ENCODE data around the gene USP12.
A peak's percentile ranks its signal among the peaks of the same experiment; 100 is the strongest.

Gene USP12

GRCh38 chr13:27203854-27204253, 32.2 kb upstream of the USP12 start:
- TF ChIP-seq CTCF (IDR thresholded peaks at IDR 0.05; ENCODE audit: control insufficient read depth, insufficient read depth, low read depth, low read length, missing control alignments), result peak; percentile 31
- no peak for DNase-seq (ENCODE audit: low read depth)
- no peak overlapping the region for H3K4me3 ChIP-seq (ENCODE audit: control insufficient read depth, low read depth, low read length)

GRCh38 chr13:27203186-27203585, 31.6 kb upstream of the USP12 start:
- no peak for DNase-seq (ENCODE audit: low read depth)
- no peak overlapping the region for H3K4me3 ChIP-seq (ENCODE audit: control insufficient read depth, low read depth, low read length)
- TF ChIP-seq CTCF (IDR thresholded peaks at IDR 0.05; ENCODE audit: control insufficient read depth, insufficient read depth, low read depth, low read length, missing control alignments), result no peak

GRCh38 chr13:27201661-27202060, 30.1 kb upstream of the USP12 start:
- no peak for TF ChIP-seq CTCF (IDR thresholded peaks at IDR 0.05; ENCODE audit: control insufficient read depth, insufficient read depth, low read depth, low read length, missing control alignments)
- no peak for DNase-seq (ENCODE audit: low read depth)
- H3K4me3 ChIP-seq (ENCODE audit: control insufficient read depth, low read depth, low read length), result no peak overlapping the region

- DNase-seq (ENCODE audit: low read depth), result no peak
- TF ChIP-seq CTCF (IDR thresholded peaks at IDR 0.05; ENCODE audit: control insufficient read depth, insufficient read depth, low read depth, low read length, missing control alignments), result no peak
- H3K4me3 ChIP-seq (ENCODE audit: control insufficient read depth, low read depth, low read length), result no peak overlapping the region
Measured at GRCh38 chr13:27200413-27201070, 28.9 kb upstream of the USP12 start.

GRCh38 chr13:27199696-27200095, 28.1 kb upstream of the USP12 start:
- TF ChIP-seq CTCF (IDR thresholded peaks at IDR 0.05; ENCODE audit: control insufficient read depth, insufficient read depth, low read depth, low read length, missing control alignments), result no peak
- H3K4me3 ChIP-seq (ENCODE audit: control insufficient read depth, low read depth, low read length), result no peak overlapping the region
- no peak for DNase-seq (ENCODE audit: low read depth)

GRCh38 chr13:27199211-27199610, 27.6 kb upstream of the USP12 start:
- H3K4me3 ChIP-seq (ENCODE audit: control insufficient read depth, low read depth, low read length), result no peak overlapping the region
- DNase-seq (ENCODE audit: low read depth), result no peak
- TF ChIP-seq CTCF (IDR thresholded peaks at IDR 0.05; ENCODE audit: control insufficient read depth, insufficient read depth, low read depth, low read length, missing control alignments), result no peak
